Measurements from ENCODE around the gene EYS. TPM values are rescaled to one million over a fixed set of nuclear protein-coding genes. Genes with fewer than 3 reads are reported as not detected.

The EYS gene
- not detected in 2 replicates for total RNA-seq (2022)
- Bru-seq, nascent RNA, result percentile 5 among the genes with signal in this experiment
- BruChase-seq, experiment 1, labeled RNA remaining after a 2-hour chase, result percentile 4 among the genes with signal in this experiment
- BruChase-seq, experiment 2, labeled RNA remaining after a 6-hour chase, result percentile 3 among the genes with signal in this experiment
- long read RNA-seq, result 0 reads

DNA sequence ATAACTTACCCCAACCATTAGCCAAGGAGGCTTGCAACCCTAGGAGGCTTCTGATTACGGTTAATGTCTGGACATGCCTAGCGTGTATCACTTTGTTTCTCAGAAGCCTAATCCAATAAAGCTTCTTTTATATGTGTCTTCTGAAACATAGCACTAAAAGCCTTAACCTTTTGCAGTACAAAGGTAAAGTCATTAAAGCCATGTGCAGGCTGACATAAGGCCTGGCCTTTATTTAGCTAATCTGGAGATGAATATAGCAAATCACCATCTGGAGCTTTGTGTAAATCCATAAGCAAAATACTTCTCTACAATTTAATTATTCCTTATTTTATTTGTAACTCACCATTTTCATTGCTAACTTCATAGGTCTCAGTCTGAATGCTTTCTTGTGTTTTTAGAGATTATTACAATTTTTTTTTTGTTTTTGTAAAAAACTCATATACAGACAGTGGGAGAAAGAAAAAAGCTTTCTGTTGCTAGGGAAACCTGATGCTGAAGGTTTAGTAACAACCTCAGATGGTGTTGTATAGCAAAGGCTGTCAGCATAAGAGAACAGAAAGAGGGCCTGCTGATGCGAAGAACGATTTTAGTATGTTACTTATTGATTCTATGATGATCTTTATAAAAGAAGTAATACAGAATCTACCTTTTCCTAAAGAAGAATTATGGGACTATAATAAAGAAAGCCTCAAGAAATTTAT, at the start of gene EYS:
TSS of gene EYS (minus strand) at position 101 of the 701 bp plus-strand sequence. CDS start 211,816 bp downstream, outside the sequence.
- Histone ChIP-seq H3K9me3 (no peaks in the 10 kb centered on the region), H3K27me3 (replicated peaks; ENCODE audit: control insufficient read depth, insufficient read depth, low read length) (no peaks in the 10 kb centered on the region), H3K4me1 (no peaks in the 10 kb centered on the region), H3K4me3 (ENCODE audit: low read depth, low read length) (no peak within 1 kb of the TSS), H3K36me3 (ENCODE audit: control insufficient read depth, insufficient read depth, low read length) (no peaks in the 10 kb centered on the region)
- intact Hi-C loops (cut with micrococcal nuclease; ENCODE audit: unreplicated experiment), result no loop called here
- BruUV-seq (replicated peaks), result no TSS peak
- CTCF ChIA-PET, result no interaction called here
- Mint-ChIP-seq H3K4me1 (ENCODE audit: low read depth, unreplicated experiment) (no peaks in the 10 kb centered on the region), H3K27me3 (ENCODE audit: insufficient read depth, unreplicated experiment) (no peaks in the 10 kb centered on the region), H3K36me3 (ENCODE audit: insufficient read depth, unreplicated experiment) (no peaks in the 10 kb centered on the region), H3K9me3 (ENCODE audit: unreplicated experiment) (no peaks in the 10 kb centered on the region), H3K4me3 (ENCODE audit: unreplicated experiment) (no peak within 1 kb of the TSS), H3K27ac (ENCODE audit: unreplicated experiment) (no peak within 1 kb of the TSS)
- POLR2A ChIA-PET, result no interaction called here
- no peak for DNase-seq
- TF ChIP-seq, protein P1, sequence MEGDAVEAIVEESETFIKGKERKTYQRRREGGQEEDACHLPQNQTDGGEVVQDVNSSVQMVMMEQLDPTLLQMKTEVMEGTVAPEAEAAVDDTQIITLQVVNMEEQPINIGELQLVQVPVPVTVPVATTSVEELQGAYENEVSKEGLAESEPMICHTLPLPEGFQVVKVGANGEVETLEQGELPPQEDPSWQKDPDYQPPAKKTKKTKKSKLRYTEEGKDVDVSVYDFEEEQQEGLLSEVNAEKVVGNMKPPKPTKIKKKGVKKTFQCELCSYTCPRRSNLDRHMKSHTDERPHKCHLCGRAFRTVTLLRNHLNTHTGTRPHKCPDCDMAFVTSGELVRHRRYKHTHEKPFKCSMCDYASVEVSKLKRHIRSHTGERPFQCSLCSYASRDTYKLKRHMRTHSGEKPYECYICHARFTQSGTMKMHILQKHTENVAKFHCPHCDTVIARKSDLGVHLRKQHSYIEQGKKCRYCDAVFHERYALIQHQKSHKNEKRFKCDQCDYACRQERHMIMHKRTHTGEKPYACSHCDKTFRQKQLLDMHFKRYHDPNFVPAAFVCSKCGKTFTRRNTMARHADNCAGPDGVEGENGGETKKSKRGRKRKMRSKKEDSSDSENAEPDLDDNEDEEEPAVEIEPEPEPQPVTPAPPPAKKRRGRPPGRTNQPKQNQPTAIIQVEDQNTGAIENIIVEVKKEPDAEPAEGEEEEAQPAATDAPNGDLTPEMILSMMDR (IDR thresholded peaks at IDR 0.05; ENCODE audit: insufficient read depth in 1 of 2, low read depth in 1 of 2, low read length in 1 of 2, severe bottlenecking in 1 of 2, unreplicated experiment in 1 of 2), result no peak

DNA sequence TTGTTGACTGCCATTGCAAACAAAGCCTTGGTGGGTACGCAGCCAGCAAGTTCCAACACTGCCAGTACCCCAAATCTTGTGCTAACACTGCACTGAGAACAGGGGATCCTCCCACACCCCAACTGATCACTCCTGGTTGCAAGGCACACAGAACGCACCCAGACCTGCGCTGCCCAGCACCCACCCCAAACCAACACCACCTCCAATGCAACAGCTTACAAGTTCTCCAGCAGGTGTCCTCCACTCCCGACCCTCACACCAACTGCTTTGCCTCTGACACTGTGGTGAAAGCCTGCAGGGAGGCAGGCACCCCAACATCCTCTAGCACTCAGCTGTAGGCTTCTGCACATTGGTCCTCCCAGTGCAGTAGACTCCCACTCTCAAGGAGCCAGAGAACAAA, 39.3 kb upstream of the EYS start:
- ChIA-PET POLR2A (no interaction called here), CTCF (no interaction called here)
- Histone ChIP-seq H3K36me3 (ENCODE audit: control insufficient read depth, insufficient read depth, low read length) (no peaks in the 10 kb centered on the region), H3K4me3 (ENCODE audit: low read depth, low read length) (no peak overlapping the region), H3K4me1 (no peaks in the 10 kb centered on the region), H3K9me3 (no peaks in the 10 kb centered on the region), H3K27me3 (replicated peaks; ENCODE audit: control insufficient read depth, insufficient read depth, low read length) (no peaks in the 10 kb centered on the region)
- Mint-ChIP-seq H3K27me3 (ENCODE audit: insufficient read depth, unreplicated experiment) (no peaks in the 10 kb centered on the region), H3K4me1 (ENCODE audit: low read depth, unreplicated experiment) (no peaks in the 10 kb centered on the region), H3K36me3 (ENCODE audit: insufficient read depth, unreplicated experiment) (no peaks in the 10 kb centered on the region), H3K27ac (ENCODE audit: unreplicated experiment) (no peak overlapping the region), H3K9me3 (ENCODE audit: unreplicated experiment) (no peaks in the 10 kb centered on the region), H3K4me3 (ENCODE audit: unreplicated experiment) (no peak overlapping the region)
- TF ChIP-seq, protein P1 (IDR thresholded peaks at IDR 0.05; ENCODE audit: insufficient read depth in 1 of 2, low read depth in 1 of 2, low read length in 1 of 2, severe bottlenecking in 1 of 2, unreplicated experiment in 1 of 2), result no peak
- no TSS peak for BruUV-seq (replicated peaks)
- DNase-seq, result no peak
- intact Hi-C loops (cut with micrococcal nuclease; ENCODE audit: unreplicated experiment), result no loop called here

DNA sequence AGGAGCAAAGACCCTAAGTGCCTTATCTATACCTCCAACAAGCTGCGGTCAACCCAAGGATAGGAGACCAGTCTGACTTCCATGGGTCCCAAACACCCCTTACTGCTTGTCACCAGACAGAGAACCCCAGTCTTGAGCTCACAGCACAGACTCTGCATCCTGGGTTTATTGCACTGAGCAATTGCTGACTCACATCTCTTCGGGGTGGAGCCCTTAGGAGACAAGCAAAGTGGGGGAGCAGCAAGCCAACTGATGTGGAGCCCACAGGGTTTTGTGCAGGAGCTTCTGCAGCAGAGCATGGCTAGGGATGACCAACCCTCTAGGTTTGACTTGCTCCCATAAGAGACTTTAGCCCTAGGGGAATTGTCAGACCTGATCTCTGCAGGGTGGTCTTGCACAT, 38.6 kb upstream of the EYS start:
- no peak for DNase-seq
- Histone ChIP-seq H3K4me3 (ENCODE audit: low read depth, low read length) (no peak overlapping the region), H3K4me1 (no peaks in the 10 kb centered on the region), H3K27me3 (replicated peaks; ENCODE audit: control insufficient read depth, insufficient read depth, low read length) (no peaks in the 10 kb centered on the region), H3K36me3 (ENCODE audit: control insufficient read depth, insufficient read depth, low read length) (no peaks in the 10 kb centered on the region), H3K9me3 (no peaks in the 10 kb centered on the region)
- Mint-ChIP-seq H3K36me3 (ENCODE audit: insufficient read depth, unreplicated experiment) (no peaks in the 10 kb centered on the region), H3K27me3 (ENCODE audit: insufficient read depth, unreplicated experiment) (no peaks in the 10 kb centered on the region), H3K4me3 (ENCODE audit: unreplicated experiment) (no peak overlapping the region), H3K27ac (ENCODE audit: unreplicated experiment) (no peak overlapping the region), H3K9me3 (ENCODE audit: unreplicated experiment) (no peaks in the 10 kb centered on the region), H3K4me1 (ENCODE audit: low read depth, unreplicated experiment) (no peaks in the 10 kb centered on the region)
- intact Hi-C loops (cut with micrococcal nuclease; ENCODE audit: unreplicated experiment), result no loop called here
- BruUV-seq (replicated peaks), result no TSS peak
- CTCF ChIA-PET, result no interaction called here
- TF ChIP-seq, protein P1 (IDR thresholded peaks at IDR 0.05; ENCODE audit: insufficient read depth in 1 of 2, low read depth in 1 of 2, low read length in 1 of 2, severe bottlenecking in 1 of 2, unreplicated experiment in 1 of 2), result no peak
- POLR2A ChIA-PET, result no interaction called here

Data from Caco-2 (cell line).